Smooth muscle cell of the pulmonary artery (primary cell): ENCODE measurements around the gene RNF181. TPM values are rescaled to one million over a fixed set of nuclear protein-coding genes. Genes with fewer than 3 reads are reported as not detected.

Experiments
- total RNA-seq: library from RNA; depleted of rRNA; stranded (reverse); fragments of >200 nt; gene quantifications from 2 replicates; pipeline ENCODE4 v1.2.3, GENCODE V29; 2014

RNF181 gene
- total RNA-seq = 123 and 125 TPM in 2 replicates

GRCh38 chr2:85595301-85596025, at the start of gene RNF181:
TSS of gene RNF181 (plus strand) at chr2:85595745. CDS start at chr2:85595764, 19 bp downstream.

GRCh38 chr2:85561280-85562212, 34.0 kb upstream of the RNF181 start, which contains the start of gene GGCX:
TSS of gene GGCX (minus strand) at chr2:85561493. CDS start at chr2:85561428, 65 bp downstream.

GRCh38 chr2:85577386-85578242, 17.9 kb upstream of the RNF181 start, which contains the start of gene VAMP8:
TSS of gene VAMP8 (plus strand) at chr2:85577586. CDS start at chr2:85577647, 61 bp downstream.

GRCh38 chr2:85584354-85584856, 11.1 kb upstream of the RNF181 start, which contains the start of gene VAMP5:
TSS of gene VAMP5 (plus strand) at chr2:85584431. CDS start at chr2:85584491, 60 bp downstream.

GRCh38 chr2:85602476-85603234, 7.1 kb downstream of the RNF181 start, which contains the start of gene TMEM150A:
TSS of gene TMEM150A (minus strand) at chr2:85602698. CDS start at chr2:85601948, 750 bp downstream.

GRCh38 chr2:85611705-85612587, 16.4 kb downstream of the RNF181 start, which contains the start of gene C2orf68:
TSS of gene C2orf68 (minus strand) at chr2:85612066. CDS start at chr2:85611984, 82 bp downstream.

Other genes with a start within 250 kb of the RNF181 start
- gene RETSAT, start 241.2 kb upstream of the RNF181 start, total RNA-seq = 44.8 and 48.1 TPM in 2 replicates
- 19.5 and 20.2 TPM in 2 replicates for gene ELMOD3, start 241.0 kb upstream of the RNF181 start, total RNA-seq
- 16.7 and 94.6 TPM in 2 replicates for gene CAPG, start 185.4 kb upstream of the RNF181 start, total RNA-seq
- 0.36 TPM in 1 of 2 replicates, not detected in the other for gene SH2D6, start 177.0 kb upstream of the RNF181 start, total RNA-seq
- gene MAT2A, start 56.6 kb upstream of the RNF181 start, total RNA-seq = 148 and 292 TPM in 2 replicates
- 56.9 and 80.2 TPM in 2 replicates for gene GGCX, start 34.3 kb upstream of the RNF181 start, total RNA-seq
- 0.33 and 0.85 TPM in 2 replicates for gene VAMP8, start 18.2 kb upstream of the RNF181 start, total RNA-seq
- 13.7 and 15.9 TPM in 2 replicates for gene VAMP5, start 11.3 kb upstream of the RNF181 start, total RNA-seq
- gene TMEM150A, start 7.0 kb downstream of the RNF181 start, total RNA-seq = 14.6 and 21.2 TPM in 2 replicates
- 18.0 and 24.1 TPM in 2 replicates for gene C2orf68, start 16.3 kb downstream of the RNF181 start, total RNA-seq
- 31.1 and 34.2 TPM in 2 replicates for gene USP39, start 20.4 kb downstream of the RNF181 start, total RNA-seq
- not detected in 2 replicates for gene SFTPB, start 72.5 kb downstream of the RNF181 start, total RNA-seq
- 0.07 TPM in 1 of 2 replicates, not detected in the other for gene GNLY, start 98.6 kb downstream of the RNF181 start, total RNA-seq
- gene ATOH8, start 158.2 kb downstream of the RNF181 start, total RNA-seq = 22.4 and 30.8 TPM in 2 replicates